Neural progenitor cell (in vitro differentiated cells): ENCODE measurements around the gene HSD17B14.

Source experiments
- CTCF ChIP-seq: fragments of 200-600 bp; sonication (generic); IDR thresholded peaks from 2 replicates; pipeline ENCODE4 v1.5.1; 2017; ENCODE audit warnings: antibody characterized with exemption, mild to moderate bottlenecking
- EZH2 ChIP-seq: fragments of 200-600 bp; sonication (generic); IDR thresholded peaks from 2 replicates; pipeline ENCODE4 v1.6.1; 2017; ENCODE audit warnings: antibody characterized with exemption, mild to moderate bottlenecking, moderate library complexity
- EZH2phosphoT487 ChIP-seq: fragments of 200-600 bp; sonication (generic); IDR thresholded peaks from 2 replicates; pipeline ENCODE4 v1.6.1; 2017; ENCODE audit warnings: antibody characterized with exemption

- TF ChIP-seq CTCF (no peak), EZH2 (no peak), EZH2phosphoT487 (no peak)
Observed at GRCh38 chr19:48833049-48833448, 3.2 kb downstream of the HSD17B14 start.
